GM23338 (cell line): Measurements from ENCODE around the gene ATR. TPM values are rescaled to one million over a fixed set of nuclear protein-coding genes. Genes with fewer than 3 reads are reported as not detected.
A peak's percentile ranks its signal among the peaks of the same experiment; 100 is the strongest.

ENCODE experiments used
- ATAC-seq: fragments of 200-7000 bp; cut with Tn5 transposase; 3 replicates; pipeline ENCODE4 v1.9.1; 2020
- DNase-seq: peaks from one replicate; pipeline ENCODE4 v3.0.0-alpha.2; 2015; ENCODE audit warnings: low spot score
- H2AFZ ChIP-seq: fragments of 200-600 bp; sonication (generic); 2 replicates; pipeline ENCODE4 v1.8.0; 2016; ENCODE audit warnings: antibody characterized with exemption, mild to moderate bottlenecking, moderate library complexity
- H3F3A ChIP-seq: fragments of 200-600 bp; sonication (generic); replicated peaks from 2 replicates; pipeline ENCODE4 v1.8.0; 2017; ENCODE audit warnings: antibody characterized with exemption, mixed run types, low read depth
- H3K27ac ChIP-seq: fragments of 200-600 bp; sonication (generic); 2 replicates; pipeline ENCODE4 v1.6.1; 2016; ENCODE audit warnings: low read depth
- H3K27me3 ChIP-seq: fragments of 200-600 bp; sonication (generic); 2 replicates; pipeline ENCODE4 v1.8.0; 2016; ENCODE audit warnings: mild to moderate bottlenecking, mixed run types, moderate library complexity; ENCODE audit not compliant: insufficient read depth
- H3K36me3 ChIP-seq: fragments of 200-600 bp; sonication (generic); 2 replicates; pipeline ENCODE4 v1.8.0; 2016; ENCODE audit warnings: mild to moderate bottlenecking; ENCODE audit not compliant: insufficient read depth
- H3K4me1 ChIP-seq: fragments of 200-600 bp; sonication (generic); 2 replicates; pipeline ENCODE4 v1.8.0; 2016; ENCODE audit warnings: mild to moderate bottlenecking, moderate library complexity; ENCODE audit not compliant: insufficient read depth
- H3K4me2 ChIP-seq: fragments of 200-600 bp; sonication (generic); 2 replicates; pipeline ENCODE4 v1.7.1; 2017; ENCODE audit warnings: mixed run types
- H3K4me3 ChIP-seq: fragments of 200-600 bp; sonication (generic); 2 replicates; pipeline ENCODE4 v1.6.1; 2016; ENCODE audit warnings: mixed run types
- H3K79me2 ChIP-seq: fragments of 200-600 bp; sonication (generic); replicated peaks from 2 replicates; pipeline ENCODE4 v1.8.0; 2017; ENCODE audit warnings: mild to moderate bottlenecking; ENCODE audit not compliant: insufficient read depth
- H3K9me2 ChIP-seq: fragments of 200-600 bp; sonication (generic); 2 replicates; pipeline ENCODE4 v1.8.0; 2017; ENCODE audit not compliant: insufficient read depth
- H4K20me1 ChIP-seq: fragments of 200-600 bp; sonication (generic); replicated peaks from 2 replicates; pipeline ENCODE4 v1.8.0; 2017; ENCODE audit warnings: mild to moderate bottlenecking; ENCODE audit not compliant: insufficient read depth
- H3K27ac Mint-ChIP-seq: 2 replicates; pipeline ENCODE4 v1.8.0; 2020; ENCODE audit warnings: inconsistent platforms, mild to moderate bottlenecking, moderate library complexity, mixed read lengths
- H3K27me3 Mint-ChIP-seq: 3 replicates; pipeline ENCODE4 v1.8.0; 2022; ENCODE audit warnings: low read depth, mild to moderate bottlenecking, moderate library complexity, mixed read lengths, inconsistent platforms; ENCODE audit not compliant: insufficient read depth, poor library complexity
- H3K36me3 Mint-ChIP-seq: 3 replicates; pipeline ENCODE4 v1.8.0; 2021; ENCODE audit warnings: low read depth, mild to moderate bottlenecking, inconsistent platforms, moderate library complexity, mixed read lengths
- H3K4me1 Mint-ChIP-seq: 3 replicates; pipeline ENCODE4 v1.8.0; 2020; ENCODE audit warnings: mild to moderate bottlenecking, inconsistent platforms, mixed read lengths
- H3K4me3 Mint-ChIP-seq: 3 replicates; pipeline ENCODE4 v1.8.0; 2021; ENCODE audit warnings: moderate library complexity, mild to moderate bottlenecking, inconsistent platforms, mixed read lengths
- H3K9me3 Mint-ChIP-seq: 3 replicates; pipeline ENCODE4 v1.8.0; 2020; ENCODE audit warnings: moderate library complexity, mild to moderate bottlenecking, inconsistent platforms, mixed read lengths
- CREB1 ChIP-seq: fragments of 250-450 bp; sonication (Bioruptor Pico); IDR thresholded peaks from 2 replicates; pipeline ENCODE4 v1.5.0; 2020; ENCODE audit warnings: low read depth, mild to moderate bottlenecking, moderate library complexity
- CTCF ChIP-seq, 2 experiments: fragments of 200-600 bp in 1 of 2; sonication (generic) in 1 of 2; conservative IDR thresholded peaks; 2 replicates each; pipeline versions ENCODE4 v1.5.1 to v1.6.1; 2016 to 2017; ENCODE audit warnings: antibody characterized with exemption in 2 of 2, low read depth in 2 of 2, mild to moderate bottlenecking in 2 of 2, moderate library complexity in 1 of 2
- ETS1 ChIP-seq: IDR thresholded peaks from 2 replicates; pipeline ENCODE4 v1.6.1; 2016; ENCODE audit warnings: antibody characterized with exemption
- EZH2 ChIP-seq: fragments of 200-600 bp; sonication (generic); IDR thresholded peaks from one replicate; pipeline ENCODE4 v1.8.0; 2017; ENCODE audit warnings: antibody characterized with exemption, mild to moderate bottlenecking, low read depth; ENCODE audit not compliant: unreplicated experiment
- EZH2phosphoT487 ChIP-seq: fragments of 200-600 bp; sonication (generic); IDR thresholded peaks from one replicate; pipeline ENCODE4 v1.8.1; 2018; ENCODE audit warnings: antibody characterized with exemption; ENCODE audit not compliant: unreplicated experiment
- JUNB ChIP-seq: IDR thresholded peaks from one replicate; pipeline ENCODE4 v1.6.1; 2016; ENCODE audit warnings: antibody characterized with exemption; ENCODE audit not compliant: unreplicated experiment
- NANOG ChIP-seq: IDR thresholded peaks from 2 replicates; pipeline ENCODE4 v1.6.1; 2016; ENCODE audit warnings: antibody characterized with exemption, borderline replicate concordance
- POLR2AphosphoS5 ChIP-seq: IDR thresholded peaks from 2 replicates; pipeline ENCODE4 v1.6.1; 2016; ENCODE audit warnings: antibody characterized with exemption, low read depth
- REST ChIP-seq: IDR thresholded peaks from one replicate; pipeline ENCODE4 v1.6.1; 2018; ENCODE audit warnings: antibody characterized with exemption; ENCODE audit not compliant: unreplicated experiment
- STAT1 ChIP-seq: IDR thresholded peaks from one replicate; pipeline ENCODE4 v1.6.1; 2016; ENCODE audit warnings: antibody characterized with exemption; ENCODE audit not compliant: unreplicated experiment
- ZNF114 ChIP-seq: fragments of 250-450 bp; sonication (Bioruptor Pico); IDR thresholded peaks from 2 replicates; pipeline ENCODE4 v1.5.0; 2020; ENCODE audit warnings: mild to moderate bottlenecking, moderate library complexity
- ZNF331 ChIP-seq: fragments of 250-450 bp; sonication (Bioruptor Pico); IDR thresholded peaks from 2 replicates; pipeline ENCODE4 v1.5.0; 2020; ENCODE audit warnings: low read depth, mild to moderate bottlenecking, moderate library complexity
- ZNF462 ChIP-seq: fragments of 250-450 bp; sonication (Bioruptor Pico); IDR thresholded peaks from 2 replicates; pipeline ENCODE4 v1.5.0; 2020; ENCODE audit warnings: mild to moderate bottlenecking, moderate library complexity
- polyA plus RNA-seq: library from polyadenylated mRNA; unstranded; fragments of >200 nt; fragmentation: Nextera tagmentation; extraction: Ambion mirVana; gene quantifications from 2 replicates; pipeline ENCODE4 v1.2.1, GENCODE V29; 2016
- total RNA-seq: library from RNA; depleted of rRNA; stranded (reverse); fragments of >200 nt; shearing (Covaris generic); gene quantifications from 2 replicates; pipeline ENCODE4 v1.2.3, GENCODE V29; 2014

The ATR gene
- total and polyA plus RNA-seq, 2 experiments from 2014 or later = 29.7 to 39.1 TPM

- no peaks in the 10 kb centered on the region for H3K36me3 ChIP-seq
- no peak for ATAC-seq
- H3K27me3 ChIP-seq = no peaks in the 10 kb centered on the region
- no peak overlapping the region for H3K4me2 ChIP-seq
- H3K4me1 ChIP-seq = no peaks in the 10 kb centered on the region
- H3K4me3 Mint-ChIP-seq = no peak overlapping the region
- no peaks in the 10 kb centered on the region; the same call in 2 of the 3 replicates for H3K9me3 Mint-ChIP-seq
- H3K4me3 ChIP-seq = no peak overlapping the region
- peaks cover 5% of the 10 kb centered on the region; the same call in 1 of the 2 replicates for H3K9me2 ChIP-seq
- no peaks in the 10 kb centered on the region for H3F3A ChIP-seq
- H3K79me2 ChIP-seq = no peaks in the 10 kb centered on the region
- H3K27ac Mint-ChIP-seq = peak overlapping the region; percentile 43; the same call in 1 of the 2 replicates
- H3K27me3 Mint-ChIP-seq = no peaks in the 10 kb centered on the region
- H3K36me3 Mint-ChIP-seq = peaks cover 22% of the 10 kb centered on the region
- no peak overlapping the region for H3K27ac ChIP-seq
- DNase-seq = no peak
- H2AFZ ChIP-seq = no peak overlapping the region
- H3K4me1 Mint-ChIP-seq = no peaks in the 10 kb centered on the region
- TF ChIP-seq ZNF331 (CRISPR knock-in tag) (no peak), JUNB (no peak), ETS1 (no peak), ZNF114 (CRISPR knock-in tag) (no peak), EZH2phosphoT487 (no peak), ZNF462 (CRISPR knock-in tag) (no peak), POLR2AphosphoS5 (no peak), CTCF (conservative IDR thresholded peaks at IDR 0.05; ENCODE audit: low read depth in 2 of 2) (no peak), EZH2 (no peak), NANOG (no peak), STAT1 (no peak), CREB1 (CRISPR knock-in tag) (no peak), REST (no peak)
- H4K20me1 ChIP-seq = no peaks in the 10 kb centered on the region
Observed at GRCh38 chr3:142501004-142501926, 77.3 kb downstream of the ATR start.
